Gastroesophageal sphincter (tissue), 4 donors: Measurements from ENCODE around the gene CREB3. TPM values are rescaled to one million over a fixed set of nuclear protein-coding genes. Genes with fewer than 3 reads are reported as not detected.
A peak's percentile ranks its signal among the peaks of the same experiment; 100 is the strongest.

Experiments
- ATAC-seq: fragments of 150-250 bp; one replicate; pipeline ENCODE4 v1.9.1; 2016; ENCODE audit warnings: mild to moderate bottlenecking, moderate library complexity
- H3K27ac ChIP-seq, 4 donors: fragments of 200-600 bp; sonication (generic) in 3 of 4; 1 replicate in 3 of 4; 2 replicates in 1 of 4; pipeline ENCODE4 v1.5.1; 2016 to 2019
- H3K27me3 ChIP-seq: fragments of 200-600 bp; sonication (generic); one replicate; pipeline ENCODE4 v1.5.1; 2019
- H3K36me3 ChIP-seq, 2 donors: fragments of 200-600 bp; sonication (generic); one replicate each; pipeline ENCODE4 v1.5.1; 2019; ENCODE audit warnings: control low read depth in 1 of 2
- H3K4me1 ChIP-seq, 3 donors: fragments of 200-600 bp; sonication (generic); 1 replicate in 2 of 3; 2 replicates in 1 of 3; pipeline ENCODE4 v1.5.1; 2016 to 2019; ENCODE audit warnings: control low read depth in 2 of 3
- H3K4me3 ChIP-seq, 2 donors: fragments of 200-600 bp; sonication (generic); one replicate each; pipeline ENCODE4 v1.5.1; 2019; ENCODE audit warnings: mild to moderate bottlenecking in 1 of 2, moderate library complexity in 1 of 2
- H3K9me3 ChIP-seq, 3 donors: fragments of 200-600 bp; sonication (generic); one replicate each; pipeline ENCODE4 v1.5.1; 2017 to 2019; ENCODE audit warnings: control low read depth in 2 of 3
- CTCF ChIP-seq, 4 experiments: fragments of 200-600 bp in 2 of 4; fragments of 450-650 bp in 2 of 4; sonication (generic) in 1 of 4; IDR thresholded peaks; one replicate each; pipeline ENCODE4 v1.5.1; 2017 to 2019; ENCODE audit warnings: antibody characterized with exemption in 4 of 4, mild to moderate bottlenecking in 2 of 4, moderate library complexity in 2 of 4
- EP300 ChIP-seq: sonication (generic); formaldehyde crosslinking; IDR thresholded peaks from one replicate; pipeline ENCODE4 v1.6.1; 2017; ENCODE audit warnings: antibody characterized with exemption, mild to moderate bottlenecking
- POLR2A ChIP-seq, 2 donors: fragments of 450-650 bp; IDR thresholded peaks; one replicate each; pipeline ENCODE4 v1.6.1; 2017; ENCODE audit warnings: antibody characterized with exemption in 2 of 2, mild to moderate bottlenecking in 2 of 2, moderate library complexity in 1 of 2
- POLR2AphosphoS5 ChIP-seq: sonication (generic); formaldehyde crosslinking; IDR thresholded peaks from one replicate; pipeline ENCODE4 v1.6.1; 2017; ENCODE audit warnings: antibody characterized with exemption
- whole genome bisulfite sequencing, 2 donors: methylation state at CpG; one replicate each; pipeline ENCODE4 v1.1.5; 2018; ENCODE audit warnings: low coverage in 1 of 2; 5-methylcytosine and 5-hydroxymethylcytosine counted together
- total RNA-seq, 4 donors: library from RNA; depleted of rRNA; stranded (reverse); fragments of >200 nt; gene quantifications; one replicate each; pipeline ENCODE4 v1.1.0, GENCODE V29; 2016

Gene CREB3
- total RNA-seq, 4 donors from 2014 or later: 75.0 to 104 (median 83.7) TPM

DNA sequence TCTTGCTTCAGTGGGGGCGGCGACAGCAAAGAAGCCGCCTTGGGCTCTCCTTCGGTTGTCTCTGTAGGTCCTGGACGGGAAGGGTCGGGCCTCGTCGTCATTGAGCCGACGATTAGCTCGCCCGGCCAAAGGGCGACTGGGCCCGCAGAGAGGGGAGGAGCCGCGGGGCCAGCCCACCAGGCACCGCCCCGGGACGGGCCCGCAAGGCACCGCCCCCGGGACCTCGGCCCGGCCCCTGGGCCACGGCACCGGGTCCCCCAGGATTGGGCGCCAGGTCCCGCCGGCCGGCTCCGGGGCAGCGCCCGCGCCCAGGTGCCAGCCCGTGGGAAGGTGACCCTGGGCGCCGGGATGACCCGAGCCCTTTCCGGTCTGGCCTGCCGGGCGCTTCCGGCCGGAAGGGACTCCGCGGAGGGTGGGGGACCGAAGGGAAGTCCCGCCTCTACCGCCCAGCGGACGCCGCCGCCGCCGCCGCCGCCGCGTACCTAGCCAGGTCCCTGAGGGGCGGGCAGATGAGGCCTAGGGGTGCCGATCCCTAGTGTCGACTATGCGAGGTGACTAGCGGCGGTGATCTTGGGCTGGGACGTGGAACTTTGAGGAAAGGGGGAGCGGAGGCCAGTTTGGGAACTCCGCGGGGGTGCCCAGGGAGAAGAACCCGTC, 16.5 kb downstream of the CREB3 start, which contains the start of the genes GBA2 and RGP1:
GBA2 (minus strand) TSS at position 371 of the 657 bp plus-strand sequence. CDS start 524 bp downstream, outside the sequence.
RGP1 (plus strand) TSS at position 430 of the 657 bp plus-strand sequence. CDS start 469 bp downstream, outside the sequence.
- TF ChIP-seq CTCF (IDR thresholded peaks at IDR 0.05): peak in 1 of 4 experiments; percentile 13
- TF ChIP-seq EP300: no peak
- TF ChIP-seq POLR2AphosphoS5: peak; percentile 80
- TF ChIP-seq POLR2A (IDR thresholded peaks at IDR 0.05): peak; percentile 78 to 82
- H3K36me3 ChIP-seq: peaks cover 0 to 50% of the 10 kb centered on the region in 2 donors

DNA sequence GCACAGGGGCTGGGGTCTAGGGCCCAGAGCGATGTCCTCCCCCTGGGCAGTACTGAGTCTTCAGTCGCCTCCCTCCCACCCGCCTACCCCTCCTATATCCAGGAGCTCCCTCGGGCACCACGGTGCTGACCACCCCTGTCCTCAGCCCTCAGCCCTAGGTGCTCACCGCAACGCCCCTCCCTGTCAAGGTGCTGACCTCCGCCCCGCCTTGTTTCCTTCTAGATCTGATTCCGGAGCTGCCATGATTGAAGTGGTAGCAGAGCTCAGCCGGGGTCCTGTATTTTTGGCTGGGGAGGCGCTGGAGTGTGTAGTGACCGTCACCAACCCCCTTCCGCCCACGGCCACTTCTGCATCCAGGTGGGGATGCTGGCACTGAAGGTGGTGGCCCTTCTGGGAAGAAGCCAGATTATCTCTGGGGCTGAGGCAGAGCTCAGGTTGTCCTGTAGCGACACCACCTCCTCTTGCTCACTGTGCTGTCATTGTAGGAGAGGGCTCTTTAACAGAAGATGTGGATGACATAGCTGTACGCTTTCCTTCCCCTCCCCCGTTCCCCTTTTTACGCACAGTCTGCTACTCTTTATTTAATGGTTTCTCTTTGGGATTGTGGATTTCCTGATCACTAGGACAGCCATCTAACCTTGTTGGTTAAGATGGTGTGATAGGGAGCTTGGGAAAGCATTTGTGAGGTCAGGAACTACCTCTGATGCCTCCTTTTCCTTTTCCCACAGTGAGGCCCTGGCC, 17.2 kb downstream of the CREB3 start:
- peak overlapping the region; percentile 68 to 96 (median 92) for H3K27ac ChIP-seq
- peaks cover 0 to 54% (median 29%) of the 10 kb centered on the region in 3 donors for H3K4me1 ChIP-seq
- no peak for TF ChIP-seq CTCF (IDR thresholded peaks at IDR 0.05)
- no peak for TF ChIP-seq POLR2A (IDR thresholded peaks at IDR 0.05)
- no peak for TF ChIP-seq EP300
- no peak for TF ChIP-seq POLR2AphosphoS5
- peak overlapping the region; percentile 67 to 76 for H3K4me3 ChIP-seq
- ATAC-seq: peak; percentile 25
- no peaks in the 10 kb centered on the region for H3K27me3 ChIP-seq
- 7 to 20% methylated on average over 1 to 3 of the region's 19 CpGs for WGBS, 2 donors
- H3K36me3 ChIP-seq: peaks cover 0 to 50% of the 10 kb centered on the region in 2 donors
- H3K9me3 ChIP-seq: no peaks in the 10 kb centered on the region

More for the DNA sequence above, 16.5 kb downstream of the CREB3 start, which contains the start of the genes GBA2 and RGP1:
- H3K27me3 ChIP-seq: no peaks in the 10 kb centered on the region
- H3K9me3 ChIP-seq: no peaks in the 10 kb centered on the region
- peak within 1 kb of the TSS; percentile 68 to 96 (median 92) for H3K27ac ChIP-seq
- peak within 1 kb of the TSS; percentile 67 to 76 for H3K4me3 ChIP-seq
- ATAC-seq: peak; percentile 94
- WGBS, 2 donors: no CpG with 5 or more reads among the region's 69 CpGs
- H3K4me1 ChIP-seq: peaks cover 0 to 61% (median 29%) of the 10 kb centered on the region in 3 donors

GRCh38 chr9:35750256-35750531, 17.7 kb downstream of the CREB3 start:
- 17% methylated on average over 1 of the region's 4 CpGs; no CpG with 5 or more reads in 1 of the 2 donors for whole genome bisulfite sequencing, 2 donors
- Histone ChIP-seq H3K4me3 (peak overlapping the region; percentile 67 to 76), H3K36me3 (peaks cover 0 to 51% of the 10 kb centered on the region in 2 donors), H3K9me3 (no peaks in the 10 kb centered on the region), H3K27me3 (no peaks in the 10 kb centered on the region), H3K27ac (peak overlapping the region in 3 of 4 donors; percentile 90 to 96 (median 93)), H3K4me1 (peaks cover 0 to 49% (median 29%) of the 10 kb centered on the region in 3 donors)
- TF ChIP-seq POLR2AphosphoS5 (no peak), CTCF (IDR thresholded peaks at IDR 0.05) (no peak), EP300 (no peak), POLR2A (IDR thresholded peaks at IDR 0.05) (no peak)
- no peak for ATAC-seq

GRCh38 chr9:35753466-35753865, 21.0 kb downstream of the CREB3 start:
- no peak for TF ChIP-seq CTCF (IDR thresholded peaks at IDR 0.05)
- TF ChIP-seq EP300: no peak
- no peak for TF ChIP-seq POLR2A (IDR thresholded peaks at IDR 0.05)
- no peak for TF ChIP-seq POLR2AphosphoS5
- no peak for ATAC-seq
- Histone ChIP-seq H3K36me3 (peaks cover 0 to 51% of the 10 kb centered on the region in 2 donors), H3K4me3 (no peak overlapping the region), H3K27ac (no peak overlapping the region), H3K4me1 (peaks cover 0 to 44% (median 25%) of the 10 kb centered on the region in 3 donors), H3K27me3 (no peaks in the 10 kb centered on the region), H3K9me3 (no peaks in the 10 kb centered on the region)
- 80 to 97% methylated on average over 1 to 5 of the region's 5 CpGs for WGBS, 2 donors
